H1 (cell line): Measurements from ENCODE around the gene QSOX2. TPM values are rescaled to one million over a fixed set of nuclear protein-coding genes. Genes with fewer than 3 reads are reported as not detected.
A peak's percentile ranks its signal among the peaks of the same experiment; 100 is the strongest.

Source experiments
- CTCF ChIA-PET: fragments of 300-600 bp; sonication (Branson Sonifier 250); formaldehyde crosslinking; loops from one replicate; lab custom pipeline; 2021; ENCODE audit not compliant: partially characterized antibody; lab: Charles Lee
- POLR2A ChIA-PET: fragments of 300-600 bp; sonication (Branson Sonifier 250); formaldehyde crosslinking; loops from one replicate; lab custom pipeline; 2021; ENCODE audit warnings: inconsistent platforms; ENCODE audit not compliant: partially characterized antibody; lab: Charles Lee
- DNase-seq, 2 experiments: peaks; one replicate each; pipeline versions ENCODE4 v3.0.0 to v3.0.0-alpha.2; 2010 to 2022; ENCODE audit warnings: low spot score in 2 of 2, low read depth in 1 of 2, mixed read lengths in 1 of 2
- FAIRE-seq: peaks from 2 replicates; lab custom pipeline; 2011; peaks lifted over from hg19 to GRCh38; lab: Jason Lieb, UNC
- H2AFZ ChIP-seq: 2 replicates; pipeline ENCODE4 v1.8.1; 2012; ENCODE audit warnings: low read length, inconsistent platforms
- H2AK5ac ChIP-seq: 2 replicates; pipeline ENCODE4 v1.6.1; 2013; ENCODE audit warnings: low read depth, low read length
- H2BK120ac ChIP-seq: replicated peaks from 2 replicates; pipeline ENCODE3; 2013; ENCODE audit warnings: low read depth, low read length, inconsistent platforms
- H2BK12ac ChIP-seq: 2 replicates; pipeline ENCODE4 v1.6.1; 2013; ENCODE audit warnings: low read depth, low read length
- H2BK15ac ChIP-seq: 2 replicates; pipeline ENCODE4 v1.6.1; 2013; ENCODE audit warnings: low read length
- H2BK20ac ChIP-seq: 2 replicates; pipeline ENCODE4 v1.6.1; 2013; ENCODE audit warnings: low read length
- H2BK5ac ChIP-seq: 2 replicates; pipeline ENCODE4 v1.6.1; 2013; ENCODE audit warnings: low read depth, low read length
- H3K14ac ChIP-seq: 2 replicates; pipeline ENCODE4 v1.6.1; 2013; ENCODE audit warnings: inconsistent platforms; ENCODE audit not compliant: insufficient read length
- H3K18ac ChIP-seq: 2 replicates; pipeline ENCODE4 v1.6.1; 2013; ENCODE audit warnings: low read length; ENCODE audit errors: extremely low read depth
- H3K23ac ChIP-seq: 2 replicates; pipeline ENCODE4 v1.6.1; 2013; ENCODE audit warnings: inconsistent platforms; ENCODE audit not compliant: insufficient read length
- H3K23me2 ChIP-seq: 2 replicates; pipeline ENCODE4 v1.6.1; 2013; ENCODE audit warnings: low read depth, low read length
- H3K27ac ChIP-seq: 2 replicates; pipeline ENCODE4 v1.6.1; 2011; ENCODE audit warnings: low read depth, low read length, inconsistent platforms
- H3K27me3 ChIP-seq, 4 experiments: replicated peaks in 1 of 4; 1 replicate in 1 of 4; 2 replicates in 3 of 4; pipeline versions ENCODE4 v1.6.1 to v1.8.1; 2011 to 2013; ENCODE audit warnings: low read length in 3 of 4, mild to moderate bottlenecking in 3 of 4, inconsistent platforms in 2 of 4, mixed read lengths in 2 of 4, moderate library complexity in 1 of 4; ENCODE audit not compliant: control insufficient read depth in 3 of 4, insufficient read depth in 3 of 4; ENCODE audit errors: extremely low read depth in 1 of 4
- H3K36me3 ChIP-seq, 4 experiments: 2 replicates each; pipeline versions ENCODE4 v1.6.1 to v1.8.1; 2011 to 2013; ENCODE audit warnings: mild to moderate bottlenecking in 4 of 4, low read length in 3 of 4, moderate library complexity in 2 of 4, control low read depth in 1 of 4, inconsistent platforms in 1 of 4; ENCODE audit not compliant: insufficient read depth in 4 of 4, control insufficient read depth in 2 of 4
- H3K4ac ChIP-seq: replicated peaks from 2 replicates; pipeline ENCODE3; 2013; ENCODE audit warnings: low read length, low read depth, mixed read lengths, inconsistent platforms; ENCODE audit not compliant: insufficient read length
- H3K4me1 ChIP-seq, 4 experiments: replicated peaks in 1 of 4; 1 replicate in 1 of 4; 2 replicates in 3 of 4; pipeline versions ENCODE4 v1.6.1 to v1.8.1; 2011 to 2013; ENCODE audit warnings: low read length in 3 of 4, inconsistent platforms in 2 of 4, mixed read lengths in 1 of 4; ENCODE audit not compliant: insufficient read depth in 4 of 4, control insufficient read depth in 3 of 4
- H3K4me2 ChIP-seq, 2 experiments: 2 replicates each; pipeline versions ENCODE4 v1.6.1 to v1.8.1; 2011 to 2013; ENCODE audit warnings: low read depth in 2 of 2, low read length in 2 of 2, control low read depth in 1 of 2, inconsistent platforms in 1 of 2, mild to moderate bottlenecking in 1 of 2; ENCODE audit not compliant: insufficient read depth in 1 of 2
- H3K4me3 ChIP-seq, 4 experiments: fragments of 200-600, 300-600 bp in 1 of 4; sonication (generic), shearing (Covaris generic), sonication (Bioruptor Twin) in 1 of 4; 2 replicates each; pipeline versions ENCODE4 v1.5.1 to v1.8.1; 2011 to 2016; ENCODE audit warnings: low read length in 4 of 4, low read depth in 3 of 4, control low read depth in 2 of 4, inconsistent platforms in 2 of 4, mild to moderate bottlenecking in 2 of 4, mixed read lengths in 1 of 4, moderate library complexity in 1 of 4; ENCODE audit not compliant: insufficient read depth in 2 of 4; ENCODE audit errors: extremely low read depth in 1 of 4
- H3K56ac ChIP-seq: replicated peaks from 2 replicates; pipeline ENCODE3; 2013; ENCODE audit warnings: low read depth, mild to moderate bottlenecking, mixed read lengths, low read length, inconsistent platforms; ENCODE audit not compliant: insufficient read length
- H3K79me1 ChIP-seq: 2 replicates; pipeline ENCODE4 v1.6.1; 2013; ENCODE audit warnings: low read depth, low read length, control low read depth
- H3K79me2 ChIP-seq, 2 experiments: 2 replicates each; pipeline versions ENCODE4 v1.6.1 to v1.8.1; 2012 to 2013; ENCODE audit warnings: low read length in 2 of 2, mild to moderate bottlenecking in 2 of 2, inconsistent platforms in 1 of 2; ENCODE audit not compliant: insufficient read depth in 2 of 2, control insufficient read depth in 1 of 2
- H3K9ac ChIP-seq, 4 experiments: replicated peaks in 1 of 4; 1 replicate in 1 of 4; 2 replicates in 3 of 4; pipeline versions ENCODE4 v1.6.1 to v1.8.1; 2011 to 2013; ENCODE audit warnings: low read depth in 3 of 4, low read length in 3 of 4, control low read depth in 2 of 4, mild to moderate bottlenecking in 2 of 4, moderate library complexity in 2 of 4, inconsistent platforms in 1 of 4; ENCODE audit errors: extremely low read depth in 1 of 4
- H3K9me3 ChIP-seq, 2 experiments: 2 replicates each; pipeline versions ENCODE4 v1.6.1 to v1.8.1; 2012 to 2013; ENCODE audit warnings: mild to moderate bottlenecking in 2 of 2, moderate library complexity in 2 of 2, control low read depth in 1 of 2, inconsistent platforms in 1 of 2, low read depth in 1 of 2, low read length in 1 of 2, mixed read lengths in 1 of 2; ENCODE audit not compliant: insufficient read depth in 2 of 2
- H4K20me1 ChIP-seq, 2 experiments: replicated peaks in 1 of 2; 2 replicates each; pipeline versions ENCODE3 to v1.8.1; 2011 to 2013; ENCODE audit warnings: inconsistent platforms in 2 of 2, low read length in 2 of 2, mild to moderate bottlenecking in 1 of 2; ENCODE audit not compliant: insufficient read depth in 2 of 2, control insufficient read depth in 1 of 2
- H4K5ac ChIP-seq: 2 replicates; pipeline ENCODE4 v1.6.1; 2013; ENCODE audit warnings: low read length, low read depth, mixed read lengths, inconsistent platforms; ENCODE audit not compliant: insufficient read length
- H4K8ac ChIP-seq: 2 replicates; pipeline ENCODE4 v1.8.0; 2013; ENCODE audit warnings: mild to moderate bottlenecking, moderate library complexity, low read length, inconsistent platforms; ENCODE audit not compliant: insufficient read depth; ENCODE audit errors: extremely low read depth
- H4K91ac ChIP-seq: replicated peaks from 2 replicates; pipeline ENCODE3; 2013; ENCODE audit warnings: low read length, mixed read lengths, inconsistent platforms; ENCODE audit not compliant: insufficient read length
- ASH2L ChIP-seq: fragments of 200-600, 300-600 bp; sonication (generic); IDR thresholded peaks from one replicate; pipeline ENCODE4 v1.7.1; 2017; ENCODE audit warnings: low read length
- KDM4A ChIP-seq: IDR thresholded peaks from one replicate; pipeline ENCODE4 v1.7.1; 2012; ENCODE audit warnings: low read depth, mild to moderate bottlenecking, moderate library complexity, low read length, inconsistent platforms; ENCODE audit not compliant: severe bottlenecking
- WGBS, 2 experiments: shearing (Covaris generic) in 1 of 2; methylation state at CpG; one replicate each; pipeline versions ENCODE4 v1.1.6 to v1.1.7; 2013 to 2015; ENCODE audit warnings: low lambda C conversion rate in 2 of 2, mixed read lengths in 2 of 2, inconsistent platforms in 1 of 2, low coverage in 1 of 2, missing lambda C conversion rate in 1 of 2; ENCODE audit not compliant: insufficient replicate concordance in 2 of 2, insufficient coverage in 1 of 2, insufficient read length in 1 of 2; ENCODE audit errors: extremely low coverage in 1 of 2, missing lambda C conversion rate in 1 of 2; 5-methylcytosine and 5-hydroxymethylcytosine counted together
- polyA plus RNA-seq, 7 experiments: library from polyadenylated mRNA; depleted of rRNA in 3 of 7; stranded (reverse) in 5 of 7; unstranded in 2 of 7; fragments of >200 nt in 5 of 7; fragments of 200-250 nt in 2 of 7; gene quantifications; 1 replicate in 5 of 7; 2 replicates in 1 of 7; 4 replicates in 1 of 7; pipeline versions ENCODE4 v1.2.1 to v1.2.3, GENCODE V29; 2011 to 2013; ENCODE audit warnings: missing spikeins in 2 of 7, mixed read lengths in 2 of 7
- total RNA-seq: library from RNA; stranded (reverse); fragmentation: NEBNext Ultra II Directional; extraction: Animal tissue kit (Norgen Biotek cat#: 25700); gene quantifications from 2 replicates; pipeline ENCODE4 v1.2.1, GENCODE V29; 2021
- TF ChIP-seq, protein P1 (sequence below): IDR thresholded peaks from 2 replicates; pipeline ENCODE4 v1.6.1; 2012; ENCODE audit warnings: inconsistent platforms

The QSOX2 gene
- total and polyA plus RNA-seq, 2 of the 8 experiments (the other 6 are each of a cell fraction or from before 2014, with no cell fraction given) = 18.0 to 28.6 TPM

DNA sequence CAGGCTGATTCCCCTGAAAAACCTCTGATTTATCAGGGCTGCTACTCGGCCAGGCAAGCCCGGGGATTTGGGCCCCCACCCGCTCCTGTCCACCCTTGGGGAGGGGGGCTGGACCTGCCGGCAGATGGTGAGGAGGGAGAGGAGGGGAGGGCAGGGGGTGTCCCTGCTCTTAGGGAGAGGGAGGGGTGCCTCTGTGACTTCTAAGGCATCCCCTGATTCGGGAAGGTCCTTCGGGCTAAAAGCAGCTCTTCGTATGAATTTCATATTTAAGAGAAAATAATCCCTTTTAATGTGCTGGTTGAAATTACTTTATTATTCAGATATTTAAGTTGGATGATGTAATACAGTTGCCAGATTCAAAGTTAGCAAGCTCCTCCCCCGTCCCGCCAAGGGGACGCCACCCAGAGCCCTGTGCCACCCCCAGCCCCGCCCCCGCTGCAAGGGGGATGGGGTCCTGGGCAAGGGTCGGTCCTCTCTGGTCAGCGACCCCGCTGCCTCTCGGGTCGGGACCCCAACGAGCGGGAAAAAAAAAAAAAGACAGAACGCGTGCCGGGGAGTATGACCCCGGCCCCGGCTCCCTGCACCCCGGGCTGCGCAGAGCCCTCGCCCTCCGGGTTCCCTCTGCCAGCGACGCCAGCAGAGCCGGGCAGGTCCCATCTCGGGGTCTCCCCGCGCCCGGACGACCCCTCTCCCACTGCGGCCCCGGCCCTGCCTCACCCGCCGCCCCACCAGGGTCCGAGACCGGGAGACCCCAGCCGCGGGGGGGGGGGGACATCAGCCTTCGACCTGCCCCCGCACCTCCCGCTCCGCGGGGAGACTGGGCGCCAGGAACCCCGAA lies 53.1 kb downstream of the QSOX2 start:
- Histone ChIP-seq H2BK12ac (peak overlapping the region; percentile 50; the same call in 1 of the 2 replicates), H3K27ac (no peak overlapping the region), H2BK5ac (no peak overlapping the region), H4K5ac (no peak overlapping the region), H2AK5ac (no peak overlapping the region), H2BK120ac (no peak overlapping the region), H3K14ac (no peak overlapping the region), H4K91ac (no peak overlapping the region), H3K4me1 (peaks cover 3 to 27% (median 18%) of the 10 kb centered on the region in 4 experiments), H2BK20ac (no peak overlapping the region), H3K27me3 (peaks cover 59 to 78% (median 75%) of the 10 kb centered on the region in 4 experiments), H2AFZ (no peak overlapping the region), H4K8ac (no peak overlapping the region), H3K9ac (no peak overlapping the region), H3K23ac (no peak overlapping the region), H3K23me2 (peaks cover 7% of the 10 kb centered on the region; the same call in 1 of the 2 replicates), H4K20me1 (peaks cover 5 to 10% of the 10 kb centered on the region in 2 experiments), H3K79me1 (no peaks in the 10 kb centered on the region), H3K4me2 (peak overlapping the region; percentile 59 to 72), H3K36me3 (peaks cover 0 to 7% (median 0%) of the 10 kb centered on the region in 4 experiments; a peak in 1 of 8 replicates), H3K4me3 (peak overlapping the region in 1 of 4 experiments; percentile 58; a peak in 4 of 8 replicates), H3K79me2 (no peaks in the 10 kb centered on the region), H3K4ac (no peak overlapping the region), H3K18ac (no peak overlapping the region; the same call in 1 of the 2 replicates), H3K56ac (no peak overlapping the region), H2BK15ac (no peak overlapping the region), H3K9me3 (no peaks in the 10 kb centered on the region)
- DNase-seq = no peak
- 7% methylated on average over 21 of the region's 51 CpGs; no CpG with 5 or more reads in 1 of the 2 experiments for WGBS, 2 experiments
- TF ChIP-seq KDM4A = no peak
- TF ChIP-seq, protein P1, sequence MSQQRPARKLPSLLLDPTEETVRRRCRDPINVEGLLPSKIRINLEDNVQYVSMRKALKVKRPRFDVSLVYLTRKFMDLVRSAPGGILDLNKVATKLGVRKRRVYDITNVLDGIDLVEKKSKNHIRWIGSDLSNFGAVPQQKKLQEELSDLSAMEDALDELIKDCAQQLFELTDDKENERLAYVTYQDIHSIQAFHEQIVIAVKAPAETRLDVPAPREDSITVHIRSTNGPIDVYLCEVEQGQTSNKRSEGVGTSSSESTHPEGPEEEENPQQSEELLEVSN = peak; percentile 59
- no peak for TF ChIP-seq ASH2L
- ChIA-PET POLR2A (interaction anchor here (1.0 to 2.3 kb wide), 6 partner anchors 10 to 60 kb away, joined by 3 to 9 read pairs (median 4); partner anchors contain the start of gene LHX3), CTCF (interaction anchor here (0.9 to 3.5 kb wide), 8 partner anchors 10 to 58 kb away, joined by 3 to 18 read pairs (median 4); no protein-coding TSS in a partner anchor)
- FAIRE-seq = no peak
